Mammary epithelial cell (primary cell): Measurements from ENCODE around the gene TOMM5.

ENCODE experiments used
- CTCF ChIP-seq, 2 donors: IDR thresholded peaks in 1 of 2; conservative IDR thresholded peaks in 1 of 2; 2 replicates each; pipeline ENCODE4 v1.5.1; 2011 to 2012; ENCODE audit warnings: inconsistent platforms in 2 of 2, low read length in 2 of 2, mild to moderate bottlenecking in 2 of 2, control low read depth in 1 of 2, low read depth in 1 of 2; ENCODE audit not compliant: insufficient read depth in 1 of 2; ENCODE audit errors: extremely low read depth in 1 of 2
- EZH2 ChIP-seq: IDR thresholded peaks from 2 replicates; pipeline ENCODE4 v1.6.1; 2012; ENCODE audit warnings: low read length, inconsistent platforms, borderline replicate concordance

- no peak for TF ChIP-seq CTCF (conservative IDR thresholded peaks at IDR 0.05 in 1 of 2, IDR thresholded peaks at IDR 0.05 in 1 of 2; ENCODE audit: extremely low read depth in 1 of 2, insufficient read depth in 1 of 2, low read depth in 1 of 2, low read length in 2 of 2)
- no peak for TF ChIP-seq EZH2
These were observed 16.9 kb downstream of the TOMM5 start for GRCh38 chr9:37575511-37575914.
